ENCODE measurements around the gene GABRR3.

The GABRR3 gene

DNA sequence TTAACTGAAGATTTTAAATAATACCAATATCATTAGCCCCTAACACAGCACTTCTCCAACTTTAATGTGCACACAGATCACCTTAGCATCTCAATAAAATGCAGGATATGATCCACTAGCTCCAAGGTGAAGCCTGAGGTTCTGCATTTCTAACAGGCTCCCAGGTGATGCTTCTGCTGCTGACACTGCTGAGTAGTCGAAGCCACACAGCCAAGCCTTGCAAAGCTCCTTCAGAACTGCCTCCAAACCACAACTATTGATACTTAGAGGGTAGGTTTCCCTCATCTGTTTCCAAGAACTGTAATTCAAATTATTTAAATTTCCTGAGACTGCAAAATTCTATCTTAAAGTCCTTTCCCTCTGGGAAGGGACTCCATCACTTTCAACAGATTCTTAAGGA is 66.7 kb downstream of the GABRR3 start:
- no peak for DNase-seq (ENCODE audit: low spot score in 2 of 2)
- Mint-ChIP-seq H3K4me3 (no peak overlapping the region), H3K36me3 (peaks cover 11% of the 10 kb centered on the region), H3K27ac (peak overlapping the region; percentile 58), H3K9me3 (no peaks in the 10 kb centered on the region), H3K4me1 (peaks cover 42% of the 10 kb centered on the region), H3K27me3 (no peaks in the 10 kb centered on the region)
- ATAC-seq (ENCODE audit: low read depth), result no peak

DNA sequence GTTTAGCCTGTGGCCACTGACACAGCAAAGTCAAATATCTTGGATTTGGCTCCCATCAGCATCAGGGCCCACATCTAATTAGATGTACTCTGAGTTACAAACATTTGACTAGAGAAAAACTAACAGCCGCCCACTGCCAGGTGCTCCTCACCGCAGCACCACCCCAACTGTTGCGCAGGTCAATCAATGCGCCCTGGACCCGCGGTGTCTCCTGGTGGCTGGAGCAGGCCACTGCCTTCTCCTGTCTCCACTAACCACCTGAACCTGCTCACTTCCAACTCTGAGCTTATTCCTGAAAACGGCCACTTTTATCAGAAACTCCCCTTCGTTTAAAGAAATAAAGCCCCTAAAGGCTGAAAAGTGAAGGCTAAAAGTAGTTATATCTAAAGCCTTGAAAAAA is 67.1 kb downstream of the GABRR3 start:
- no peaks in the 10 kb centered on the region for H3K9me3 Mint-ChIP-seq
- H3K36me3 Mint-ChIP-seq, result peaks cover 11% of the 10 kb centered on the region
- no peak overlapping the region for H3K4me3 Mint-ChIP-seq
- no peak for ATAC-seq (ENCODE audit: low read depth)
- no peak overlapping the region for H3K27ac Mint-ChIP-seq
- no peak for DNase-seq (ENCODE audit: low spot score in 2 of 2)
- H3K27me3 Mint-ChIP-seq, result no peaks in the 10 kb centered on the region
- peaks cover 40% of the 10 kb centered on the region for H3K4me1 Mint-ChIP-seq

DNA sequence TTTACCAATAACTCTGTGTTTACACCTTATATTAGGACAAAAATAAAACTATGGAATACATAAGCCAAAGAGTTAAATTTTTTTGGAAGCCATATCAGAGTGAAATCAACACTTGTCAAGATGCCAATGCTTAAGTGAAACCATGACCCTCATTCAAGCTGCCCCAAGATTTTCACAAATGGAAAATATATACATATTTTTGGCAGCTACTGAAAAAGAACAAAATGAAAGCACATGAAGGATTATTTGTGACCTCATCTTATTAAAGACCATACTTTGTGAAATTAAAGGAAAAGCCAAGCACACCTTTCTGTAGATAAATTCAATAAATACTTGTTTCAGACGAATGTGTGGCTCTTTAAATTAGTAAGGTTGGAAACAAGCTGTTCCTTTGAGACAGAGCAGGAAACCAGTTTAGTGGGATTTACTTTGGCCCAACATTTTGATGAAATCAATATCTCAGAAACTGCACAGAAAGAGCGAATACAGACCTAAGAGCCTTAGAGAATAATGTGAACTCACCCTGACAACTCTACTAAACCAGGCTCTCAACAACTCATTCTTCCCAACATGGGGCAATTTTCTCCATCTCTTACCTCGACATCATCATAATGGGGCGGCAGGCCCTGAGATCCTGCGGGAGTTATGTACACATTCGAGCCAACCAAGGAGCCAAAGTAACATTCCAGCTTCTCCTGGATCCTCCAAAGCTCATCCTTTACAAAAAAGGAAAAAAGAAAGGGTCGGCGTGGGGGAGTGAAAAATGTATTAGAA is 73.9 kb downstream of the GABRR3 start:
- peaks cover 29% of the 10 kb centered on the region for H3K36me3 Mint-ChIP-seq

DNA sequence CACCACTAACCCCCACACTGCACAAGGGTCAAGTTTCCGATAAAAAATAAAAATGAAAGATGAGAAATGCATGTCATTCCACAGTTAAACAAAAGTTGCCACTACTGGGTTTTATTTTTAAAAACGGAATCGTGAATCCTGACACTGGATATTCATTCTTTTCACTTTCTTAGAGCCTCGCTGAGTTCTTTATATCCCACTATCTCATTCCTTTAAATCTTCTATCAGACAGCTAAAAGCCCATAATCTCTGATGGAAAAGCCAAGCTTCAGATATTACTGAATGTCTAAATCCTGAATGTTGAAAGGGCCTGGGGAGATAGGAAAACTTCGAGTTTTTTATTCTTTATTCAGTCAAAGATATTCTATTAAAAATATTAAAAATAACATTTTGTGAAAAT is 74.6 kb downstream of the GABRR3 start:
- Mint-ChIP-seq H3K27ac (no peak overlapping the region), H3K27me3 (no peaks in the 10 kb centered on the region), H3K36me3 (peaks cover 26% of the 10 kb centered on the region), H3K9me3 (no peaks in the 10 kb centered on the region), H3K4me3 (no peak overlapping the region), H3K4me1 (peaks cover 10% of the 10 kb centered on the region)
- no peak for ATAC-seq (ENCODE audit: low read depth)
- DNase-seq (ENCODE audit: low spot score in 2 of 2), result no peak

More for the DNA sequence above, 73.9 kb downstream of the GABRR3 start:
- Mint-ChIP-seq H3K27ac (no peak overlapping the region), H3K9me3 (no peaks in the 10 kb centered on the region), H3K4me1 (peaks cover 10% of the 10 kb centered on the region), H3K27me3 (no peaks in the 10 kb centered on the region), H3K4me3 (no peak overlapping the region)
- ATAC-seq (ENCODE audit: low read depth) (no peak), DNase-seq (ENCODE audit: low spot score in 2 of 2) (no peak)

DNA sequence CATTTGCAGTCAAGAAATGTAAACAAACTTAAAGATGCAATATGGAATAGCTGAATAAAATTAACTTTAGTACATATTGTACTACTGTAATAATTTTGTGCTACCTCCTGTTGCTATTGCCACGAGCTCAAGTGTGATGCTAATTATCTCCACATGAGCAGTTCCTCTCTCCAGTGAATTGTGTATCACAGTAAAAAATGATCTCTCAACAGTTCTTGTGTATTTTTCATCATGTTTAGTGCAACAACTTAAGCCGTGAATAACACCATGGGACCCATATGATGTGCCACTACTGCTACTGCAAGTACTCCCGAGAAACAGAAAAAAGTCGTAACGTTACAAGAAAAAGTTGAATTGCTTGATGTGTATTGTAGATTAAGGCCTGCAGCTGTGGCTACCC is 75.2 kb downstream of the GABRR3 start:
- peaks cover 26% of the 10 kb centered on the region for H3K36me3 Mint-ChIP-seq
- no peak for DNase-seq (ENCODE audit: low spot score in 2 of 2)
- no peak overlapping the region for H3K4me3 Mint-ChIP-seq
- ATAC-seq (ENCODE audit: low read depth), result no peak
- H3K27me3 Mint-ChIP-seq, result no peaks in the 10 kb centered on the region
- no peaks in the 10 kb centered on the region for H3K9me3 Mint-ChIP-seq
- H3K27ac Mint-ChIP-seq, result no peak overlapping the region
- peaks cover 9% of the 10 kb centered on the region for H3K4me1 Mint-ChIP-seq

DNA sequence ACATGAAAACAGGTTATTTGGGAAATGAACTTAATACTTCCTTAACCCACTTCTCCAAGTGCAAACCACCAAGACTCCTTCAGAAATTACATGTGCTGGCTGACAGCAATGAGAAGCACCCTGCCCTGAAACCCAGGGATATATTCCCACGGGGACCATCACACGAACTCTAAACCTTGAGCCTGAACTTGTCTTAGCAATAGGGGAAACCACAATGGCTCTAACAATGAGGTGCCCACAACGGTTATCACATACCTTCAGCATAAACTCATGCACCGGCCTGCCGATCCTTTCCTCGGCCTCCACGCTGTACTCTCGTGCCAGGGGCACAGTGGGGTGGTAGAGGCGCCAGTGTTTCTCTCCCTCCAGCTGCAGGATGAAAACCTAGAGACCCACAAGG is 76.3 kb downstream of the GABRR3 start:
- no peaks in the 10 kb centered on the region for H3K27me3 Mint-ChIP-seq
- no peaks in the 10 kb centered on the region for H3K9me3 Mint-ChIP-seq
- ATAC-seq (ENCODE audit: low read depth), result no peak

DNA sequence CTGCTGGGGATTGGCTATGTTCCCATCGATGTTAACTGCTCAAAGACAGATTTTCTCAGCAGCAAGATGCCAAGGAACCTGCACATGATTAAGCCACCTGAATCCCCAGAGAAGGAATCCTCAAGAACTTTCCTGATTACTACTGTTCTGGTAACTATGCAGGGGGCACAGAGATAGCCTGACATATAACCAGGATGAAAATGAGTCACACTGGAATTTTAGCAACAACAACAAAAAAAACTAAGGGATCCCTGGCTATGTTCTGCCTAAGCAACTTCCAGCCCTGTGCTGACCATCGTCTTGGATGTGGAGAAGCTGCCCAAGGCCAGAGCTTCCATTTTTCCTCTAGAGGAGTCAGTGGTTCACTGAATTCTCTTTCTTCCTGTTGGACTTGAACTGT is 76.7 kb downstream of the GABRR3 start:
- peaks cover 5% of the 10 kb centered on the region for H3K4me1 Mint-ChIP-seq
- DNase-seq (ENCODE audit: low spot score in 2 of 2) (no peak), ATAC-seq (ENCODE audit: low read depth) (no peak)
- H3K4me3 Mint-ChIP-seq, result no peak overlapping the region
- no peak overlapping the region for H3K27ac Mint-ChIP-seq
- no peaks in the 10 kb centered on the region for H3K27me3 Mint-ChIP-seq
- H3K9me3 Mint-ChIP-seq, result no peaks in the 10 kb centered on the region
- peaks cover 27% of the 10 kb centered on the region for H3K36me3 Mint-ChIP-seq

More for the DNA sequence above, 76.3 kb downstream of the GABRR3 start:
- DNase-seq (ENCODE audit: low spot score in 2 of 2), result no peak
- Mint-ChIP-seq H3K27ac (no peak overlapping the region), H3K4me1 (peaks cover 7% of the 10 kb centered on the region), H3K4me3 (no peak overlapping the region), H3K36me3 (peaks cover 29% of the 10 kb centered on the region)

DNA sequence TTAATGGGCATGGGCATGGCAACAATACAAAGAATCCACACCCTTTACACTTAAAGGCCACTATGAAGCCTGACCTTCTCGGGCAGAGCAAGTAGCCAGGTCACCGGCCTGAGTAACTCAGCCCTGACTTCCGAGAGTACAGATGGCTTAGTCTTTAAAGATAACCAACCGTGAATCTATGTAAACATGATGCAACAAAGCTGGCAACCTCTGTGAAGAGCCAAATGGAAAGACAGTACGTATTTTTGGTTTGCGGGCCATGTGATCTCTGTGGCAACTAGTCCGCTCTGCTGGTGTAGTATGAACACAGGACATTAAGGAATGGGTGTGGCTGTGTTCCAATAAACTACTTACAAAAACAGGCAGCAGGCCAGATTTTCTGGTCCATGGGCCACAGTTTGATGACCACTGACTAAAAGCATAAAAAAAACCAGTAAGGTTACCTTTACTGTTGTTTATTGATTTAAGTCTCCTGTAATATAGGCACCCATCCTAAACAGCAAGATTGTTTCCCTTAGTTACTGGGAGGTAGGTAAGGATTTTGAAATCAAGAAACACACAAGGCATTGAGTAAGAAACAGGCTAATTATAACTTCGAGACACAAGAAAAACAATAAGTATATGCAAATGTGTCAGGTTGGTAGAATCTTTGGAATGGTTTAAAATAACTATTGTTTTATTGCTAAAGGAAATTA is 77.4 kb downstream of the GABRR3 start:
- ATAC-seq (ENCODE audit: low read depth), result no peak
- no peak overlapping the region for H3K4me3 Mint-ChIP-seq
- no peaks in the 10 kb centered on the region for H3K27me3 Mint-ChIP-seq
- H3K9me3 Mint-ChIP-seq, result no peaks in the 10 kb centered on the region
- H3K4me1 Mint-ChIP-seq, result peaks cover 5% of the 10 kb centered on the region
- peaks cover 30% of the 10 kb centered on the region for H3K36me3 Mint-ChIP-seq
- no peak for DNase-seq (ENCODE audit: low spot score in 2 of 2)
- no peak overlapping the region for H3K27ac Mint-ChIP-seq

DNA sequence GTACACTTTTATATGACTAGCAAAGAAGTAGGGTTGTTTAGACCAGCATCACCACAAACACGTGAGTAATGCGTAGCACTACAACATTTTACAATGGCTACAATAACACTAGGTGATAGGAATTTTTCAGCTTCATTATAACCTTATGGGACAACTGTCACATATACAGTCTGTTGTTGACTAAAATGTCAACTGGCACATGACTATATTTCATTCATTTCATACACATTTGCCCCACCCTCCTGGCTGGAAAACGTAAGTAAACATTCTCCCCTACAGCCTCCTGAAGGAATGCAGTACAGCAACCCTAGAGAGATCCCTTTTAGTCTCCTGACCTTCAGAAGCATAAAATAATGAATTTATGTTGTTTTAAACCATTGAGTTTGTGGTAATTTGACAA is 79.1 kb downstream of the GABRR3 start:
- Mint-ChIP-seq H3K4me3 (no peak overlapping the region), H3K27ac (no peak overlapping the region), H3K4me1 (no peaks in the 10 kb centered on the region), H3K9me3 (no peaks in the 10 kb centered on the region), H3K27me3 (no peaks in the 10 kb centered on the region), H3K36me3 (peaks cover 26% of the 10 kb centered on the region)
- ATAC-seq (ENCODE audit: low read depth), result no peak
- no peak for DNase-seq (ENCODE audit: low spot score in 2 of 2)

DNA sequence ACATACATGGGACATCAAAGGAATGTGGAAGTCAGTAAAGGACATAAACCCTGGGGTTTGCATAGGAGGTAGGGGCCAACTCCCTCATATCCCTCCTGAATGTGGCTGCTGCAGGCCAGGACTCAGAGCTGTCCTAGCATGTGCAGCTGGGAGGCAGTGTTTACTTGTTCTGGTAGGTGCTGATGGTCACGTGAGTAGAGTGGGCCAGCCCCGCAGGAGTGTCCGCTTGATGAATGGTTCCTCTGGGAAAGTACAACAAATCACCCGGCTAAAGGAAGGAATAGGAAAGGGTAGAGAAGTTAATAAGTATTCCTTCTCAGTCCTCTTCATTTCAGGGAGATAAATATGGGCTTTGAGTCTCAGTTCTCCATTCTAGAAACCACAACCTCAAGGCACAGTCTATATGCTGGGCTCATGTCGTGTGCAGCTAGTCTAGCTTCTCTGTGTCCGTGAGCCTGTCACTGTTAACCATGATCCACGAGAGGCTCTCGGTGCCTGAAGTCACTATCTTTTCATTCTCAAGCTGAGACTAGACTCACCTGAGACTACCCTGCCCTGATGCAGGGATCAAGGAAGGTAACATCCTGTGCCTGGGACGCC is 80.8 kb downstream of the GABRR3 start:
- DNase-seq (ENCODE audit: low spot score in 2 of 2) (no peak), ATAC-seq (ENCODE audit: low read depth) (peak; percentile 60)
- Mint-ChIP-seq H3K27me3 (no peaks in the 10 kb centered on the region), H3K4me1 (no peaks in the 10 kb centered on the region), H3K27ac (no peak overlapping the region), H3K4me3 (no peak overlapping the region), H3K9me3 (no peaks in the 10 kb centered on the region), H3K36me3 (peaks cover 36% of the 10 kb centered on the region)

DNA sequence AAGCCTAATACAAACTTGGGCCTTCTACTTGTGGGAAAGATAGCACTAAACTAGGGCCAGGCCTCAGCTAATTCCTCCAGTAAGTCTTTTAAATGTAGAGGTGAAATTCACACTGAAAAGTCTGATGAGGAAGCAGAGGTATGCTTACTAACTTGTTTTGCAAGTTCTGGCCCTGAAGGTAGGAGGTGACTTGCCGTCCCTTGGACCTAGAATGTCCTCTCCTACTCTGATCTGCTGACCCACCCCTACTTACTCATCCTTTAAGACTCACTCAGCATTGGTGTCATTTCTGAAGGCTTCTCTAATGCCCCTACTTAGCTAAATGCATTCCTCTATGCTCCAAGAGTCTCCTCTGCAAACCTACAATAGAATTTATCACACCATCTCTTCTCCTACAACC is 82.2 kb downstream of the GABRR3 start:
- DNase-seq (ENCODE audit: low spot score in 2 of 2), result no peak
- Mint-ChIP-seq H3K9me3 (no peaks in the 10 kb centered on the region), H3K27ac (no peak overlapping the region), H3K36me3 (peaks cover 41% of the 10 kb centered on the region), H3K27me3 (no peaks in the 10 kb centered on the region), H3K4me1 (no peaks in the 10 kb centered on the region), H3K4me3 (no peak overlapping the region)
- ATAC-seq (ENCODE audit: low read depth), result no peak

DNA sequence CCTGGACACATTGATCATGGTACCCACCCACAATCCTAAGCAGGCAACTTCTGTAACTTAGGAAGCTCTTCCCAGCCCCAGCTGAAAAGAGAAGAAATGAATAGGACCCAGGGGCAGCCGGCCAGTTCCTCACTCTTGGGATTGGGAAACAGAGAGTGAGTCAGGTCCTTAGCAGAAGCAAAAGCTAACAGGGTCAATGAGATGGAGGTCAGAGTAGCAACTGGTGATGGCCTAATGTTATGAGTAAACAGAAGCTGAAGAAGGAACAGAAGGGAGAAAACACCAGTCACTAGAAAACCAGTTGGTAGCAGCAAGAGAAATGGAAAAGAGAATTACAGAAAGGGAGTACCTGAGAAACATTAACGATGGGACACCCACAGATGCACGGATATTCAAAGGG is 82.8 kb downstream of the GABRR3 start:
- Mint-ChIP-seq H3K36me3 (peaks cover 41% of the 10 kb centered on the region), H3K27me3 (no peaks in the 10 kb centered on the region), H3K27ac (no peak overlapping the region), H3K4me1 (no peaks in the 10 kb centered on the region), H3K9me3 (no peaks in the 10 kb centered on the region), H3K4me3 (no peak overlapping the region)
- no peak for ATAC-seq (ENCODE audit: low read depth)
- DNase-seq (ENCODE audit: low spot score in 2 of 2), result no peak

DNA sequence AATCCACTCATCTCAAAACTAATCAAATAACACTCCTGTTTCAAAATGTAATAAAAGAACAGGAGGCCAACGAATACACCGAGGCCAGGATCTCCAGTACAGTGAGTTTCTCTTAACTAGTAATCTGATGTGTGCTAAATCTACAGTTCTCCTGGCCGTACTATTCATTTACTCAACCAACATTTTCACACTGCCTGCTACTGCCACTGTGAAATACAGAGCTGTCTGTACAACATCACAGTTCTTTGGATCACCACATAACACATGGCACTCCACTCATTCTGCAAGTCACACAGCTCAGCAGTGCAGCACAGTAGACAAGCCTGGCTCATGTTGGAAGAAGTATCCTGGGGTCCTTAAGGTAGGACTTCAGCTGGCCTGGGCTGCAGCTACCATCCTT is 84.8 kb downstream of the GABRR3 start:
- Mint-ChIP-seq H3K27ac (no peak overlapping the region), H3K9me3 (no peaks in the 10 kb centered on the region), H3K4me1 (no peaks in the 10 kb centered on the region), H3K4me3 (no peak overlapping the region), H3K36me3 (peaks cover 55% of the 10 kb centered on the region), H3K27me3 (no peaks in the 10 kb centered on the region)
- ATAC-seq (ENCODE audit: low read depth) (no peak), DNase-seq (ENCODE audit: low spot score in 2 of 2) (no peak)

DNA sequence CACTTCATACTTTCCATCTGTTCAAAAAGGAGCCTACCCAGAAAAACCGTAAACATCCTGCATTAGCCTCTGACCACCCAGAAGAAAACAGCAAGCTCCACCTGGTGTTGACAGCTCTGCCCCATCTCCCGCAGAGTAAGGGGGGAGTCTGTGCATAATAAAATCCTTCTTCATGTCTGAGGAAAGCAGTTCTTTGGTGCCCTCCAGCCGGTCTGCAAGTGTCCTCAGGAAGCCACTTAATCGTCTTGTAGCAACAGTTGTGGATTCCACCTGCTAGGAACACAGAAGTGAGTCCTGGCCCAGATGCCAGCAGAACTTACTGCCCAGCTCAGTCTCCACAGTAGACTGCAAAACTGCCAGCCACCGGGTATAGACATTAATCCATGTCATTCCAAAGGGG is 85.4 kb downstream of the GABRR3 start:
- Mint-ChIP-seq H3K27ac (no peak overlapping the region), H3K27me3 (no peaks in the 10 kb centered on the region), H3K4me3 (no peak overlapping the region), H3K4me1 (no peaks in the 10 kb centered on the region), H3K36me3 (peaks cover 55% of the 10 kb centered on the region), H3K9me3 (no peaks in the 10 kb centered on the region)
- DNase-seq (ENCODE audit: low spot score in 2 of 2), result no peak
- no peak for ATAC-seq (ENCODE audit: low read depth)
